Gastroesophageal sphincter (tissue), 4 donors: ENCODE results near the gene OR4K2. TPM values are rescaled to one million over a fixed set of nuclear protein-coding genes. Genes with fewer than 3 reads are reported as not detected.
"Not testable (repeated sequence)": the region's sequence is repeated elsewhere in the genome, so short reads cannot be mapped to it uniquely, and the experiment has no call there.

Experiments
- ATAC-seq: fragments of 150-250 bp; one replicate; pipeline ENCODE4 v1.9.1; 2016; ENCODE audit warnings: mild to moderate bottlenecking, moderate library complexity
- H3K27ac ChIP-seq, 4 donors: fragments of 200-600 bp; sonication (generic) in 3 of 4; 1 replicate in 3 of 4; 2 replicates in 1 of 4; pipeline ENCODE4 v1.5.1; 2016 to 2019
- H3K27me3 ChIP-seq: fragments of 200-600 bp; sonication (generic); one replicate; pipeline ENCODE4 v1.5.1; 2019
- H3K36me3 ChIP-seq, 2 donors: fragments of 200-600 bp; sonication (generic); one replicate each; pipeline ENCODE4 v1.5.1; 2019; ENCODE audit warnings: control low read depth in 1 of 2
- H3K4me1 ChIP-seq, 3 donors: fragments of 200-600 bp; sonication (generic); 1 replicate in 2 of 3; 2 replicates in 1 of 3; pipeline ENCODE4 v1.5.1; 2016 to 2019; ENCODE audit warnings: control low read depth in 2 of 3
- H3K4me3 ChIP-seq, 2 donors: fragments of 200-600 bp; sonication (generic); one replicate each; pipeline ENCODE4 v1.5.1; 2019; ENCODE audit warnings: mild to moderate bottlenecking in 1 of 2, moderate library complexity in 1 of 2
- H3K9me3 ChIP-seq, 3 donors: fragments of 200-600 bp; sonication (generic); one replicate each; pipeline ENCODE4 v1.5.1; 2017 to 2019; ENCODE audit warnings: control low read depth in 2 of 3
- CTCF ChIP-seq, 4 experiments: fragments of 200-600 bp in 2 of 4; fragments of 450-650 bp in 2 of 4; sonication (generic) in 1 of 4; IDR thresholded peaks; one replicate each; pipeline ENCODE4 v1.5.1; 2017 to 2019; ENCODE audit warnings: antibody characterized with exemption in 4 of 4, mild to moderate bottlenecking in 2 of 4, moderate library complexity in 2 of 4
- EP300 ChIP-seq: sonication (generic); formaldehyde crosslinking; IDR thresholded peaks from one replicate; pipeline ENCODE4 v1.6.1; 2017; ENCODE audit warnings: antibody characterized with exemption, mild to moderate bottlenecking
- POLR2A ChIP-seq, 2 donors: fragments of 450-650 bp; IDR thresholded peaks; one replicate each; pipeline ENCODE4 v1.6.1; 2017; ENCODE audit warnings: antibody characterized with exemption in 2 of 2, mild to moderate bottlenecking in 2 of 2, moderate library complexity in 1 of 2
- POLR2AphosphoS5 ChIP-seq: sonication (generic); formaldehyde crosslinking; IDR thresholded peaks from one replicate; pipeline ENCODE4 v1.6.1; 2017; ENCODE audit warnings: antibody characterized with exemption
- WGBS, 2 donors: methylation state at CpG; one replicate each; pipeline ENCODE4 v1.1.5; 2018; ENCODE audit warnings: low coverage in 1 of 2; 5-methylcytosine and 5-hydroxymethylcytosine counted together
- total RNA-seq, 4 donors: library from RNA; depleted of rRNA; stranded (reverse); fragments of >200 nt; gene quantifications; one replicate each; pipeline ENCODE4 v1.1.0, GENCODE V29; 2016

OR4K2 gene
- total RNA-seq: not detected

GRCh38 chr14:19874842-19875241 lies at the start of gene OR4K2:
TSS of gene OR4K2 (plus strand) at chr14:19875142. CDS start at chr14:19876268, 1,126 bp downstream.
- Histone ChIP-seq H3K27me3 (no peaks in the 10 kb centered on the region), H3K36me3 (no peaks in the 10 kb centered on the region), H3K9me3 (no peaks in the 10 kb centered on the region), H3K27ac (no peak within 1 kb of the TSS), H3K4me1 (no peaks in the 10 kb centered on the region), H3K4me3 (no peak within 1 kb of the TSS)
- no peak for ATAC-seq
- WGBS, 2 donors: 42 to 71% methylated on average over 2 of the region's 2 CpGs
- TF ChIP-seq POLR2AphosphoS5 (no peak), CTCF (IDR thresholded peaks at IDR 0.05) (no peak), POLR2A (IDR thresholded peaks at IDR 0.05) (no peak), EP300 (no peak)

- H3K4me3 ChIP-seq, H3K27me3 ChIP-seq, ATAC-seq, H3K36me3 ChIP-seq, H3K9me3 ChIP-seq, H3K4me1 ChIP-seq, H3K27ac ChIP-seq: not testable (repeated sequence)
- 50 to 55% methylated on average over 2 to 6 of the region's 12 CpGs for WGBS, 2 donors
These were observed 47.2 kb upstream of the OR4K2 start for GRCh38 chr14:19827626-19828244.

GRCh38 chr14:19828314-19828713 lies 46.6 kb upstream of the OR4K2 start:
- no peak for TF ChIP-seq CTCF (IDR thresholded peaks at IDR 0.05)
- no peak for TF ChIP-seq POLR2A (IDR thresholded peaks at IDR 0.05)
- TF ChIP-seq POLR2AphosphoS5: no peak
- no peak for TF ChIP-seq EP300
- Histone ChIP-seq H3K4me1 (no peaks in the 10 kb centered on the region), H3K27me3 (no peaks in the 10 kb centered on the region), H3K27ac (no peak overlapping the region), H3K4me3 (no peak overlapping the region), H3K9me3 (no peaks in the 10 kb centered on the region), H3K36me3 (no peaks in the 10 kb centered on the region)
- 33% methylated on average over 1 of the region's 2 CpGs; no CpG with 5 or more reads in 1 of the 2 donors for WGBS, 2 donors
- ATAC-seq: no peak

GRCh38 chr14:19834203-19834848 lies 40.6 kb upstream of the OR4K2 start:
- not testable (repeated sequence) for H3K27ac ChIP-seq, H3K4me1 ChIP-seq, H3K27me3 ChIP-seq, H3K36me3 ChIP-seq, H3K4me3 ChIP-seq, ATAC-seq
- H3K9me3 ChIP-seq: peaks cover 0 to 29% (median 0%) of the 10 kb centered on the region in 3 donors
- WGBS, 2 donors: 70 to 92% methylated on average over 2 to 3 of the region's 8 CpGs

GRCh38 chr14:19838433-19838832 lies 36.5 kb upstream of the OR4K2 start:
- Histone ChIP-seq H3K4me1 (no peaks in the 10 kb centered on the region), H3K27me3 (peaks cover 7% of the 10 kb centered on the region), H3K4me3 (no peak overlapping the region), H3K9me3 (peaks cover 0 to 29% (median 0%) of the 10 kb centered on the region in 3 donors), H3K36me3 (no peaks in the 10 kb centered on the region), H3K27ac (no peak overlapping the region)
- TF ChIP-seq CTCF (IDR thresholded peaks at IDR 0.05) (no peak), EP300 (no peak), POLR2AphosphoS5 (no peak), POLR2A (IDR thresholded peaks at IDR 0.05) (no peak)
- no peak for ATAC-seq

- Histone ChIP-seq H3K4me1 (no peaks in the 10 kb centered on the region), H3K27me3 (no peaks in the 10 kb centered on the region), H3K9me3 (no peaks in the 10 kb centered on the region), H3K36me3 (no peaks in the 10 kb centered on the region), H3K4me3 (no peak overlapping the region), H3K27ac (no peak overlapping the region)
- TF ChIP-seq POLR2AphosphoS5: no peak
- TF ChIP-seq POLR2A (IDR thresholded peaks at IDR 0.05): no peak
- TF ChIP-seq CTCF (IDR thresholded peaks at IDR 0.05): no peak
- TF ChIP-seq EP300: no peak
- ATAC-seq: no peak
These were observed 23.6 kb upstream of the OR4K2 start for GRCh38 chr14:19851365-19851764.

- WGBS, 2 donors: 100% methylated on average over 1 of the region's 39 CpGs; no CpG with 5 or more reads in 1 of the 2 donors
- not testable (repeated sequence) for H3K36me3 ChIP-seq, H3K27me3 ChIP-seq, H3K4me1 ChIP-seq, ATAC-seq, H3K9me3 ChIP-seq, H3K27ac ChIP-seq, H3K4me3 ChIP-seq
These were observed 8.8 kb upstream of the OR4K2 start for GRCh38 chr14:19866061-19866669.
